H1 (cell line): ENCODE results near the gene GRB14. TPM values are rescaled to one million over a fixed set of nuclear protein-coding genes. Genes with fewer than 3 reads are reported as not detected.

Experiments used
- NANOG ChIP-seq: IDR thresholded peaks from 2 replicates; pipeline ENCODE4 v1.6.1; 2011; ENCODE audit warnings: low read length, low read depth, mild to moderate bottlenecking, inconsistent platforms; ENCODE audit not compliant: insufficient read depth, poor library complexity, severe bottlenecking
- SP4 ChIP-seq: IDR thresholded peaks from 2 replicates; pipeline ENCODE4 v1.6.1; 2012; ENCODE audit warnings: low read length, inconsistent platforms
- YY1 ChIP-seq: IDR thresholded peaks from 2 replicates; pipeline ENCODE4 v1.6.1; 2011; ENCODE audit warnings: low read depth, mild to moderate bottlenecking, low read length
- polyA plus RNA-seq, 7 experiments: library from polyadenylated mRNA; depleted of rRNA in 3 of 7; stranded (reverse) in 5 of 7; unstranded in 2 of 7; fragments of >200 nt in 5 of 7; fragments of 200-250 nt in 2 of 7; gene quantifications; 1 replicate in 5 of 7; 2 replicates in 1 of 7; 4 replicates in 1 of 7; pipeline versions ENCODE4 v1.2.1 to v1.2.3, GENCODE V29; 2011 to 2013; ENCODE audit warnings: missing spikeins in 2 of 7, mixed read lengths in 2 of 7
- total RNA-seq: library from RNA; stranded (reverse); fragmentation: NEBNext Ultra II Directional; extraction: Animal tissue kit (Norgen Biotek cat#: 25700); gene quantifications from 2 replicates; pipeline ENCODE4 v1.2.1, GENCODE V29; 2021
- TF ChIP-seq, protein P1 (sequence below): fragments of 300-600 bp; sonication (generic); IDR thresholded peaks from 2 replicates; pipeline ENCODE4 v1.7.1; 2012; ENCODE audit warnings: low read length, moderate library complexity, mild to moderate bottlenecking, inconsistent platforms; ENCODE audit not compliant: insufficient replicate concordance
- TF ChIP-seq, protein P2 (sequence below): IDR thresholded peaks from 2 replicates; pipeline ENCODE4 v1.6.1; 2012; ENCODE audit warnings: inconsistent platforms

Gene GRB14
- total and polyA plus RNA-seq, 2 of the 8 experiments (the other 6 are each of a cell fraction or from before 2014, with no cell fraction given), result 2.5 to 11.6 TPM

DNA sequence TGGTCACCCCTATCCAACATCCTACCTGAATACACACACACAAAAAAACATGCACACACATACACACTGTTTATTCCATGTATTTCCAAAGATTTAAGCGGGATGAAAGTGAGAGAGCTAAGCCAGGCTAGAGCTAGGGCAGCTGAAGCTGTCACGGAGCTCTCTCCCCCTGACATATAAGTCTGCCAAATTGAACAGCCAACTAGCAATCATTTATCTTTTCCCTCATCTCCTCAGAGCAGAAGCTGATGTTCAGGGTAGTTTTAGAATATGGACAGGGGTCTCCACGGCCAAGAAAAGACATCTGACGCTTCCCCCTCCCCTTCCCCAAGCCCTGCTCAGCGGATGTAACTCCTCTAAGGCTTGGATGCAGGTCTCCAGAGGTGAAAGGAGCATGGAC is 171.6 kb downstream of the GRB14 start (continued):
- TF ChIP-seq, protein P1, sequence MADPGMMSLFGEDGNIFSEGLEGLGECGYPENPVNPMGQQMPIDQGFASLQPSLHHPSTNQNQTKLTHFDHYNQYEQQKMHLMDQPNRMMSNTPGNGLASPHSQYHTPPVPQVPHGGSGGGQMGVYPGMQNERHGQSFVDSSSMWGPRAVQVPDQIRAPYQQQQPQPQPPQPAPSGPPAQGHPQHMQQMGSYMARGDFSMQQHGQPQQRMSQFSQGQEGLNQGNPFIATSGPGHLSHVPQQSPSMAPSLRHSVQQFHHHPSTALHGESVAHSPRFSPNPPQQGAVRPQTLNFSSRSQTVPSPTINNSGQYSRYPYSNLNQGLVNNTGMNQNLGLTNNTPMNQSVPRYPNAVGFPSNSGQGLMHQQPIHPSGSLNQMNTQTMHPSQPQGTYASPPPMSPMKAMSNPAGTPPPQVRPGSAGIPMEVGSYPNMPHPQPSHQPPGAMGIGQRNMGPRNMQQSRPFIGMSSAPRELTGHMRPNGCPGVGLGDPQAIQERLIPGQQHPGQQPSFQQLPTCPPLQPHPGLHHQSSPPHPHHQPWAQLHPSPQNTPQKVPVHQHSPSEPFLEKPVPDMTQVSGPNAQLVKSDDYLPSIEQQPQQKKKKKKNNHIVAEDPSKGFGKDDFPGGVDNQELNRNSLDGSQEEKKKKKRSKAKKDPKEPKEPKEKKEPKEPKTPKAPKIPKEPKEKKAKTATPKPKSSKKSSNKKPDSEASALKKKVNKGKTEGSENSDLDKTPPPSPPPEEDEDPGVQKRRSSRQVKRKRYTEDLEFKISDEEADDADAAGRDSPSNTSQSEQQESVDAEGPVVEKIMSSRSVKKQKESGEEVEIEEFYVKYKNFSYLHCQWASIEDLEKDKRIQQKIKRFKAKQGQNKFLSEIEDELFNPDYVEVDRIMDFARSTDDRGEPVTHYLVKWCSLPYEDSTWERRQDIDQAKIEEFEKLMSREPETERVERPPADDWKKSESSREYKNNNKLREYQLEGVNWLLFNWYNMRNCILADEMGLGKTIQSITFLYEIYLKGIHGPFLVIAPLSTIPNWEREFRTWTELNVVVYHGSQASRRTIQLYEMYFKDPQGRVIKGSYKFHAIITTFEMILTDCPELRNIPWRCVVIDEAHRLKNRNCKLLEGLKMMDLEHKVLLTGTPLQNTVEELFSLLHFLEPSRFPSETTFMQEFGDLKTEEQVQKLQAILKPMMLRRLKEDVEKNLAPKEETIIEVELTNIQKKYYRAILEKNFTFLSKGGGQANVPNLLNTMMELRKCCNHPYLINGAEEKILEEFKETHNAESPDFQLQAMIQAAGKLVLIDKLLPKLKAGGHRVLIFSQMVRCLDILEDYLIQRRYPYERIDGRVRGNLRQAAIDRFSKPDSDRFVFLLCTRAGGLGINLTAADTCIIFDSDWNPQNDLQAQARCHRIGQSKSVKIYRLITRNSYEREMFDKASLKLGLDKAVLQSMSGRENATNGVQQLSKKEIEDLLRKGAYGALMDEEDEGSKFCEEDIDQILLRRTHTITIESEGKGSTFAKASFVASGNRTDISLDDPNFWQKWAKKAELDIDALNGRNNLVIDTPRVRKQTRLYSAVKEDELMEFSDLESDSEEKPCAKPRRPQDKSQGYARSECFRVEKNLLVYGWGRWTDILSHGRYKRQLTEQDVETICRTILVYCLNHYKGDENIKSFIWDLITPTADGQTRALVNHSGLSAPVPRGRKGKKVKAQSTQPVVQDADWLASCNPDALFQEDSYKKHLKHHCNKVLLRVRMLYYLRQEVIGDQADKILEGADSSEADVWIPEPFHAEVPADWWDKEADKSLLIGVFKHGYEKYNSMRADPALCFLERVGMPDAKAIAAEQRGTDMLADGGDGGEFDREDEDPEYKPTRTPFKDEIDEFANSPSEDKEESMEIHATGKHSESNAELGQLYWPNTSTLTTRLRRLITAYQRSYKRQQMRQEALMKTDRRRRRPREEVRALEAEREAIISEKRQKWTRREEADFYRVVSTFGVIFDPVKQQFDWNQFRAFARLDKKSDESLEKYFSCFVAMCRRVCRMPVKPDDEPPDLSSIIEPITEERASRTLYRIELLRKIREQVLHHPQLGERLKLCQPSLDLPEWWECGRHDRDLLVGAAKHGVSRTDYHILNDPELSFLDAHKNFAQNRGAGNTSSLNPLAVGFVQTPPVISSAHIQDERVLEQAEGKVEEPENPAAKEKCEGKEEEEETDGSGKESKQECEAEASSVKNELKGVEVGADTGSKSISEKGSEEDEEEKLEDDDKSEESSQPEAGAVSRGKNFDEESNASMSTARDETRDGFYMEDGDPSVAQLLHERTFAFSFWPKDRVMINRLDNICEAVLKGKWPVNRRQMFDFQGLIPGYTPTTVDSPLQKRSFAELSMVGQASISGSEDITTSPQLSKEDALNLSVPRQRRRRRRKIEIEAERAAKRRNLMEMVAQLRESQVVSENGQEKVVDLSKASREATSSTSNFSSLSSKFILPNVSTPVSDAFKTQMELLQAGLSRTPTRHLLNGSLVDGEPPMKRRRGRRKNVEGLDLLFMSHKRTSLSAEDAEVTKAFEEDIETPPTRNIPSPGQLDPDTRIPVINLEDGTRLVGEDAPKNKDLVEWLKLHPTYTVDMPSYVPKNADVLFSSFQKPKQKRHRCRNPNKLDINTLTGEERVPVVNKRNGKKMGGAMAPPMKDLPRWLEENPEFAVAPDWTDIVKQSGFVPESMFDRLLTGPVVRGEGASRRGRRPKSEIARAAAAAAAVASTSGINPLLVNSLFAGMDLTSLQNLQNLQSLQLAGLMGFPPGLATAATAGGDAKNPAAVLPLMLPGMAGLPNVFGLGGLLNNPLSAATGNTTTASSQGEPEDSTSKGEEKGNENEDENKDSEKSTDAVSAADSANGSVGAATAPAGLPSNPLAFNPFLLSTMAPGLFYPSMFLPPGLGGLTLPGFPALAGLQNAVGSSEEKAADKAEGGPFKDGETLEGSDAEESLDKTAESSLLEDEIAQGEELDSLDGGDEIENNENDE, result no peak
- TF ChIP-seq, protein P2, sequence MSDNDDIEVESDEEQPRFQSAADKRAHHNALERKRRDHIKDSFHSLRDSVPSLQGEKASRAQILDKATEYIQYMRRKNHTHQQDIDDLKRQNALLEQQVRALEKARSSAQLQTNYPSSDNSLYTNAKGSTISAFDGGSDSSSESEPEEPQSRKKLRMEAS, result no peak
- TF ChIP-seq SP4 (no peak), YY1 (no peak), NANOG (no peak)
